ENCODE data around the gene RITA1.

RITA1 gene

GRCh38 chr12:113152196-113152834 lies 33.2 kb upstream of the RITA1 start:
- Histone ChIP-seq H3K79me2 (ENCODE audit: control insufficient read depth, insufficient read depth, low read length, poor library complexity) (no peaks in the 10 kb centered on the region), H3K4me3 (ENCODE audit: low read depth, low read length) (peak overlapping the region; percentile 13), H3K4me2 (ENCODE audit: low read length) (peak overlapping the region; percentile 85), H3K27ac (ENCODE audit: low read depth, low read length) (no peak overlapping the region), H3K27me3 (ENCODE audit: insufficient read depth, low read length) (peaks cover 27% of the 10 kb centered on the region), H3K4me1 (ENCODE audit: control insufficient read depth in 1 of 2, insufficient read depth in 2 of 2, low read length in 2 of 2) (peaks cover 8 to 15% of the 10 kb centered on the region in 2 experiments), H4K8ac (ENCODE audit: low read depth, low read length) (no peak overlapping the region), H4K12ac (ENCODE audit: low read depth, low read length) (no peak overlapping the region), H2AK5ac (ENCODE audit: low read length) (no peak overlapping the region), H2BK120ac (ENCODE audit: insufficient read depth, low read length, poor library complexity) (no peak overlapping the region), H2BK5ac (ENCODE audit: low read depth, low read length, poor library complexity) (no peak overlapping the region), H3K23ac (ENCODE audit: low read length) (no peak overlapping the region), H2BK12ac (ENCODE audit: low read length) (no peak overlapping the region), H3K4ac (ENCODE audit: low read depth, low read length) (no peak overlapping the region), H3K36me3 (ENCODE audit: control insufficient read depth in 1 of 2, insufficient read depth in 2 of 2, low read length in 2 of 2) (peaks cover 0 to 2% of the 10 kb centered on the region in 2 experiments), H3K14ac (ENCODE audit: low read length) (no peak overlapping the region), H4K91ac (ENCODE audit: low read depth, low read length) (no peak overlapping the region), H3K9me3 (ENCODE audit: insufficient read depth, low read depth, low read length) (no peaks in the 10 kb centered on the region), H2AFZ (ENCODE audit: insufficient read depth, low read length, poor library complexity) (no peak overlapping the region), H3K18ac (ENCODE audit: low read length) (no peak overlapping the region), H3K79me1 (ENCODE audit: low read length) (no peaks in the 10 kb centered on the region), H3K9ac (ENCODE audit: low read length) (no peak overlapping the region)
- no CpG with 5 or more reads among the region's 9 CpGs for WGBS (ENCODE audit: extremely low coverage, insufficient coverage, insufficient read length)
- no peak for DNase-seq

GRCh38 chr12:113152835-113153814 lies 32.4 kb upstream of the RITA1 start:
- peak overlapping the region; percentile 85 for H3K4me2 ChIP-seq (ENCODE audit: low read length)
- peak; percentile 74 to 83 for DNase-seq
- no peak overlapping the region for H3K18ac ChIP-seq (ENCODE audit: low read length)
- no peak overlapping the region for H2BK12ac ChIP-seq (ENCODE audit: low read length)
- H3K4ac ChIP-seq (ENCODE audit: low read depth, low read length), result no peak overlapping the region
- H4K8ac ChIP-seq (ENCODE audit: low read depth, low read length), result peak overlapping the region; percentile 15
- peak overlapping the region; percentile 43 for H3K9ac ChIP-seq (ENCODE audit: low read length)
- peaks cover 6 to 9% of the 10 kb centered on the region in 2 experiments for H3K36me3 ChIP-seq (ENCODE audit: control insufficient read depth in 1 of 2, insufficient read depth in 2 of 2, low read length in 2 of 2)
- H3K9me3 ChIP-seq (ENCODE audit: insufficient read depth, low read depth, low read length), result no peaks in the 10 kb centered on the region
- H4K12ac ChIP-seq (ENCODE audit: low read depth, low read length), result peak overlapping the region; percentile 40
- no peak overlapping the region for H3K27ac ChIP-seq (ENCODE audit: low read depth, low read length)
- H3K14ac ChIP-seq (ENCODE audit: low read length), result no peak overlapping the region
- H3K79me1 ChIP-seq (ENCODE audit: low read length), result no peaks in the 10 kb centered on the region
- H2BK120ac ChIP-seq (ENCODE audit: insufficient read depth, low read length, poor library complexity), result no peak overlapping the region
- H3K4me3 ChIP-seq (ENCODE audit: low read depth, low read length), result peak overlapping the region; percentile 50
- H4K91ac ChIP-seq (ENCODE audit: low read depth, low read length), result no peak overlapping the region
- no peak overlapping the region for H2AK5ac ChIP-seq (ENCODE audit: low read length)
- H3K27me3 ChIP-seq (ENCODE audit: insufficient read depth, low read length), result peaks cover 27% of the 10 kb centered on the region
- H2AFZ ChIP-seq (ENCODE audit: insufficient read depth, low read length, poor library complexity), result peak overlapping the region; percentile 84
- no CpG with 5 or more reads among the region's 70 CpGs for WGBS (ENCODE audit: extremely low coverage, insufficient coverage, insufficient read length)
- no peak overlapping the region for H2BK5ac ChIP-seq (ENCODE audit: low read depth, low read length, poor library complexity)
- no peak overlapping the region for H3K23ac ChIP-seq (ENCODE audit: low read length)
- H3K79me2 ChIP-seq (ENCODE audit: control insufficient read depth, insufficient read depth, low read length, poor library complexity), result no peaks in the 10 kb centered on the region
- peaks cover 8 to 15% of the 10 kb centered on the region in 2 experiments for H3K4me1 ChIP-seq (ENCODE audit: control insufficient read depth in 1 of 2, insufficient read depth in 2 of 2, low read length in 2 of 2)

GRCh38 chr12:113154351-113154973 lies 31.1 kb upstream of the RITA1 start:
- Histone ChIP-seq H2BK120ac (ENCODE audit: insufficient read depth, low read length, poor library complexity) (no peak overlapping the region), H2BK5ac (ENCODE audit: low read depth, low read length, poor library complexity) (no peak overlapping the region), H3K4me1 (ENCODE audit: control insufficient read depth in 1 of 2, insufficient read depth in 2 of 2, low read length in 2 of 2) (peaks cover 6 to 11% of the 10 kb centered on the region in 2 experiments), H4K91ac (ENCODE audit: low read depth, low read length) (no peak overlapping the region), H3K18ac (ENCODE audit: low read length) (no peak overlapping the region), H3K27ac (ENCODE audit: low read depth, low read length) (no peak overlapping the region), H2AK5ac (ENCODE audit: low read length) (no peak overlapping the region), H3K27me3 (ENCODE audit: insufficient read depth, low read length) (peaks cover 27% of the 10 kb centered on the region), H3K4ac (ENCODE audit: low read depth, low read length) (no peak overlapping the region), H3K9ac (ENCODE audit: low read length) (no peak overlapping the region), H3K4me2 (ENCODE audit: low read length) (peak overlapping the region; percentile 26), H4K8ac (ENCODE audit: low read depth, low read length) (no peak overlapping the region), H2AFZ (ENCODE audit: insufficient read depth, low read length, poor library complexity) (no peak overlapping the region), H3K79me1 (ENCODE audit: low read length) (no peaks in the 10 kb centered on the region), H2BK12ac (ENCODE audit: low read length) (no peak overlapping the region), H3K79me2 (ENCODE audit: control insufficient read depth, insufficient read depth, low read length, poor library complexity) (no peaks in the 10 kb centered on the region), H3K4me3 (ENCODE audit: low read depth, low read length) (no peak overlapping the region), H3K9me3 (ENCODE audit: insufficient read depth, low read depth, low read length) (no peaks in the 10 kb centered on the region), H3K36me3 (ENCODE audit: control insufficient read depth in 1 of 2, insufficient read depth in 2 of 2, low read length in 2 of 2) (peaks cover 19 to 23% of the 10 kb centered on the region in 2 experiments), H3K14ac (ENCODE audit: low read length) (no peak overlapping the region), H4K12ac (ENCODE audit: low read depth, low read length) (no peak overlapping the region), H3K23ac (ENCODE audit: low read length) (no peak overlapping the region)
- WGBS (ENCODE audit: extremely low coverage, insufficient coverage, insufficient read length), result no CpG with 5 or more reads among the region's 51 CpGs
- peak in 1 of 2 donors; percentile 34 for DNase-seq

GRCh38 chr12:113155060-113155459 lies 30.5 kb upstream of the RITA1 start:
- Histone ChIP-seq H4K12ac (ENCODE audit: low read depth, low read length) (no peak overlapping the region), H3K4me2 (ENCODE audit: low read length) (no peak overlapping the region), H2AFZ (ENCODE audit: insufficient read depth, low read length, poor library complexity) (no peak overlapping the region), H2AK5ac (ENCODE audit: low read length) (no peak overlapping the region), H3K18ac (ENCODE audit: low read length) (no peak overlapping the region), H2BK120ac (ENCODE audit: insufficient read depth, low read length, poor library complexity) (no peak overlapping the region), H2BK12ac (ENCODE audit: low read length) (no peak overlapping the region), H3K4me3 (ENCODE audit: low read depth, low read length) (peak overlapping the region; percentile 35), H3K14ac (ENCODE audit: low read length) (no peak overlapping the region), H4K91ac (ENCODE audit: low read depth, low read length) (no peak overlapping the region), H3K79me2 (ENCODE audit: control insufficient read depth, insufficient read depth, low read length, poor library complexity) (no peaks in the 10 kb centered on the region), H3K23ac (ENCODE audit: low read length) (no peak overlapping the region), H3K79me1 (ENCODE audit: low read length) (no peaks in the 10 kb centered on the region), H3K27ac (ENCODE audit: low read depth, low read length) (no peak overlapping the region), H3K27me3 (ENCODE audit: insufficient read depth, low read length) (peaks cover 27% of the 10 kb centered on the region), H3K9me3 (ENCODE audit: insufficient read depth, low read depth, low read length) (no peaks in the 10 kb centered on the region), H2BK5ac (ENCODE audit: low read depth, low read length, poor library complexity) (no peak overlapping the region), H3K4me1 (ENCODE audit: control insufficient read depth in 1 of 2, insufficient read depth in 2 of 2, low read length in 2 of 2) (peaks cover under 1 to 8% of the 10 kb centered on the region in 2 experiments), H3K36me3 (ENCODE audit: control insufficient read depth in 1 of 2, insufficient read depth in 2 of 2, low read length in 2 of 2) (peaks cover 25 to 28% of the 10 kb centered on the region in 2 experiments), H3K4ac (ENCODE audit: low read depth, low read length) (no peak overlapping the region), H4K8ac (ENCODE audit: low read depth, low read length) (no peak overlapping the region), H3K9ac (ENCODE audit: low read length) (no peak overlapping the region)
- no CpG with 5 or more reads among the region's 12 CpGs for WGBS (ENCODE audit: extremely low coverage, insufficient coverage, insufficient read length)
- DNase-seq, result no peak

Measured in trophoblast cell (in vitro differentiated cells and primary cell).